Measurements from ENCODE around the gene DRD3. TPM values are rescaled to one million over a fixed set of nuclear protein-coding genes. Genes with fewer than 3 reads are reported as not detected.

The DRD3 gene
- polyA plus RNA-seq, 1 of the 3 experiments (the other 2 are of a cell fraction) = not detected

GRCh38 chr3:114127517-114127916, 51.3 kb downstream of the DRD3 start:
- DNase-seq = no peak
- H3K27ac ChIP-seq (ENCODE audit: low read depth in 2 of 2, low read length in 1 of 2) = no peak overlapping the region
- CTCF ChIA-PET = interaction anchor here (0.7 kb wide), 1 partner anchor 28 kb away, joined by 4 read pairs; no protein-coding TSS in a partner anchor
- POLR2A ChIA-PET = no interaction called here
- no peaks in the 10 kb centered on the region for H3K9me2 ChIP-seq
- H3F3A ChIP-seq (replicated peaks; ENCODE audit: insufficient read depth) = no peaks in the 10 kb centered on the region
- no peak overlapping the region for H3K4me2 ChIP-seq
- H3K4me1 ChIP-seq (ENCODE audit: control insufficient read depth in 1 of 2, insufficient read depth in 2 of 2, low read depth in 1 of 2, low read length in 1 of 2) = peaks cover 0 to 4% of the 10 kb centered on the region in 2 experiments; a peak in 1 of 4 replicates
- H3K36me3 ChIP-seq (replicated peaks in 1 of 2; ENCODE audit: control insufficient read depth in 1 of 2, insufficient read depth in 2 of 2, low read length in 1 of 2) = no peaks in the 10 kb centered on the region
- WGBS (ENCODE audit: low lambda C conversion rate) = 78% methylated on average over 3 of the region's 3 CpGs
- no peaks in the 10 kb centered on the region for H3K9me3 ChIP-seq
- no peaks in the 10 kb centered on the region for H3K79me2 ChIP-seq (ENCODE audit: insufficient read depth)
- H3K4me3 ChIP-seq (ENCODE audit: low read depth in 2 of 2, low read length in 1 of 2) = no peak overlapping the region
- no peak overlapping the region for H2AFZ ChIP-seq (ENCODE audit: low read depth)
- TF ChIP-seq SMC3 (IDR thresholded peaks at IDR 0.05; ENCODE audit: low read depth, low read length) (no peak), POLR2AphosphoS5 (IDR thresholded peaks at IDR 0.05; ENCODE audit: low read depth, low read length) (no peak), GABPA (IDR thresholded peaks at IDR 0.05; ENCODE audit: low read depth) (no peak), ZBTB33 (IDR thresholded peaks at IDR 0.05; ENCODE audit: borderline replicate concordance, low read depth) (no peak), EZH2phosphoT487 (IDR thresholded peaks at IDR 0.05; ENCODE audit: borderline replicate concordance, low read depth) (no peak), RFX5 (IDR thresholded peaks at IDR 0.05; ENCODE audit: low read length) (no peak), FOSL2 (IDR thresholded peaks at IDR 0.05; ENCODE audit: borderline replicate concordance, low read depth) (no peak), NRF1 (IDR thresholded peaks at IDR 0.05; ENCODE audit: low read depth, low read length) (no peak), MXI1 (IDR thresholded peaks at IDR 0.05; ENCODE audit: low read depth, low read length) (no peak), FOXJ3 (CRISPR knock-in tag; IDR thresholded peaks at IDR 0.05) (no peak), YY1 (IDR thresholded peaks at IDR 0.05; ENCODE audit: low read depth) (no peak), TAF1 (IDR thresholded peaks at IDR 0.05; ENCODE audit: borderline replicate concordance, low read depth, low read length) (no peak), MEF2A (IDR thresholded peaks at IDR 0.05; ENCODE audit: borderline replicate concordance, low read depth) (no peak)
- TF ChIP-seq, protein P1, sequence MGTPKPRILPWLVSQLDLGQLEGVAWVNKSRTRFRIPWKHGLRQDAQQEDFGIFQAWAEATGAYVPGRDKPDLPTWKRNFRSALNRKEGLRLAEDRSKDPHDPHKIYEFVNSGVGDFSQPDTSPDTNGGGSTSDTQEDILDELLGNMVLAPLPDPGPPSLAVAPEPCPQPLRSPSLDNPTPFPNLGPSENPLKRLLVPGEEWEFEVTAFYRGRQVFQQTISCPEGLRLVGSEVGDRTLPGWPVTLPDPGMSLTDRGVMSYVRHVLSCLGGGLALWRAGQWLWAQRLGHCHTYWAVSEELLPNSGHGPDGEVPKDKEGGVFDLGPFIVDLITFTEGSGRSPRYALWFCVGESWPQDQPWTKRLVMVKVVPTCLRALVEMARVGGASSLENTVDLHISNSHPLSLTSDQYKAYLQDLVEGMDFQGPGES (IDR thresholded peaks at IDR 0.05; ENCODE audit: low read depth, low read length) = no peak
- no peaks in the 10 kb centered on the region for H4K20me1 ChIP-seq (ENCODE audit: insufficient read depth)
- no peak overlapping the region for H3K9ac ChIP-seq
- no peaks in the 10 kb centered on the region for H3K27me3 ChIP-seq (ENCODE audit: insufficient read depth)

DNA sequence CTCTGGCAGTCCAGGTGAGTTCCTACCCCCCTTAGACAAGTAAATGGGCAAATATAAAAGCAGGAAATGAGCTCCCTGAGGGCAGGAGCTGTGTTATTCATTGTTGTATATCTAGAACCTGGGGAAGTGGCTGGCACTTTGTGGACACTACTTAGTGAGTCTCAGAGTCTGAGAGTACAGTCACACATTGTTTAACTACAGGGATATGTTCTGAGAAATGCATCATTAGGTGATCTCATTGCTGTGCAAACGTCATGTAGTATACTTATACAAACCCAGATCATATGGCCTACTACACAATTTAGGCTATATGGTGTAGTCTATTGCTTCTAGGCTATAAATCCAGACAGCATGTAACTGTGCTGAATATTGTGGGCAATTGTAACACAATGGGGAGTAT, 52.4 kb downstream of the DRD3 start:
- H3K4me2 ChIP-seq = no peak overlapping the region
- POLR2A ChIA-PET = no interaction called here
- H3K4me1 ChIP-seq (ENCODE audit: control insufficient read depth in 1 of 2, insufficient read depth in 2 of 2, low read depth in 1 of 2, low read length in 1 of 2) = peaks cover 0 to 9% of the 10 kb centered on the region in 2 experiments; a peak in 1 of 4 replicates
- no peaks in the 10 kb centered on the region for H4K20me1 ChIP-seq (ENCODE audit: insufficient read depth)
- H3K9me3 ChIP-seq = no peaks in the 10 kb centered on the region
- H2AFZ ChIP-seq (ENCODE audit: low read depth) = no peak overlapping the region
- CTCF ChIA-PET = no interaction called here
- no peak overlapping the region for H3K9ac ChIP-seq
- H3K36me3 ChIP-seq (replicated peaks in 1 of 2; ENCODE audit: control insufficient read depth in 1 of 2, insufficient read depth in 2 of 2, low read length in 1 of 2) = no peaks in the 10 kb centered on the region
- H3F3A ChIP-seq (replicated peaks; ENCODE audit: insufficient read depth) = no peaks in the 10 kb centered on the region
- no peaks in the 10 kb centered on the region for H3K79me2 ChIP-seq (ENCODE audit: insufficient read depth)
- WGBS (ENCODE audit: low lambda C conversion rate) = 50% methylated on average over 1 of the region's 1 CpG
- DNase-seq = no peak
- TF ChIP-seq, protein P2, sequence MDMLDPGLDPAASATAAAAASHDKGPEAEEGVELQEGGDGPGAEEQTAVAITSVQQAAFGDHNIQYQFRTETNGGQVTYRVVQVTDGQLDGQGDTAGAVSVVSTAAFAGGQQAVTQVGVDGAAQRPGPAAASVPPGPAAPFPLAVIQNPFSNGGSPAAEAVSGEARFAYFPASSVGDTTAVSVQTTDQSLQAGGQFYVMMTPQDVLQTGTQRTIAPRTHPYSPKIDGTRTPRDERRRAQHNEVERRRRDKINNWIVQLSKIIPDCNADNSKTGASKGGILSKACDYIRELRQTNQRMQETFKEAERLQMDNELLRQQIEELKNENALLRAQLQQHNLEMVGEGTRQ (IDR thresholded peaks at IDR 0.05; ENCODE audit: borderline replicate concordance, low read depth, low read length) = no peak
- TF ChIP-seq MXI1 (IDR thresholded peaks at IDR 0.05; ENCODE audit: low read depth, low read length) (no peak), FOSL2 (IDR thresholded peaks at IDR 0.05; ENCODE audit: borderline replicate concordance, low read depth) (no peak), ELF1 (IDR thresholded peaks at IDR 0.05) (no peak), YY1 (IDR thresholded peaks at IDR 0.05; ENCODE audit: low read depth) (no peak), SMC3 (IDR thresholded peaks at IDR 0.05; ENCODE audit: low read depth, low read length) (no peak), TCF12 (IDR thresholded peaks at IDR 0.05) (no peak), TEAD4 (IDR thresholded peaks at IDR 0.05; ENCODE audit: borderline replicate concordance, insufficient read depth) (no peak), TAF1 (IDR thresholded peaks at IDR 0.05; ENCODE audit: borderline replicate concordance, low read depth, low read length) (no peak), NRF1 (IDR thresholded peaks at IDR 0.05; ENCODE audit: low read depth, low read length) (no peak), GATA2 (CRISPR knock-in tag; IDR thresholded peaks at IDR 0.05) (no peak)
- TF ChIP-seq, protein P3, sequence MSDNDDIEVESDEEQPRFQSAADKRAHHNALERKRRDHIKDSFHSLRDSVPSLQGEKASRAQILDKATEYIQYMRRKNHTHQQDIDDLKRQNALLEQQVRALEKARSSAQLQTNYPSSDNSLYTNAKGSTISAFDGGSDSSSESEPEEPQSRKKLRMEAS (IDR thresholded peaks at IDR 0.05; ENCODE audit: low read depth) = no peak
- TF ChIP-seq, protein P4, sequence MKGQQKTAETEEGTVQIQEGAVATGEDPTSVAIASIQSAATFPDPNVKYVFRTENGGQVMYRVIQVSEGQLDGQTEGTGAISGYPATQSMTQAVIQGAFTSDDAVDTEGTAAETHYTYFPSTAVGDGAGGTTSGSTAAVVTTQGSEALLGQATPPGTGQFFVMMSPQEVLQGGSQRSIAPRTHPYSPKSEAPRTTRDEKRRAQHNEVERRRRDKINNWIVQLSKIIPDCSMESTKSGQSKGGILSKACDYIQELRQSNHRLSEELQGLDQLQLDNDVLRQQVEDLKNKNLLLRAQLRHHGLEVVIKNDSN (IDR thresholded peaks at IDR 0.05; ENCODE audit: borderline replicate concordance, low read depth) = no peak
- TF ChIP-seq, protein P1 (IDR thresholded peaks at IDR 0.05; ENCODE audit: low read depth, low read length) = no peak
- H3K4me3 ChIP-seq (ENCODE audit: low read depth in 2 of 2, low read length in 1 of 2) = no peak overlapping the region
- no peaks in the 10 kb centered on the region for H3K9me2 ChIP-seq
- H3K27me3 ChIP-seq (ENCODE audit: insufficient read depth) = no peaks in the 10 kb centered on the region
- H3K27ac ChIP-seq (ENCODE audit: low read depth in 2 of 2, low read length in 1 of 2) = no peak overlapping the region

Measured in SK-N-SH (cell line).